ENCODE results near the gene GZMH. TPM values are rescaled to one million over a fixed set of nuclear protein-coding genes. Genes with fewer than 3 reads are reported as not detected.

GZMH gene, protein sequence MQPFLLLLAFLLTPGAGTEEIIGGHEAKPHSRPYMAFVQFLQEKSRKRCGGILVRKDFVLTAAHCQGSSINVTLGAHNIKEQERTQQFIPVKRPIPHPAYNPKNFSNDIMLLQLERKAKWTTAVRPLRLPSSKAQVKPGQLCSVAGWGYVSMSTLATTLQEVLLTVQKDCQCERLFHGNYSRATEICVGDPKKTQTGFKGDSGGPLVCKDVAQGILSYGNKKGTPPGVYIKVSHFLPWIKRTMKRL
- not detected in 2 replicates for total RNA-seq

GRCh38 chr14:24609655-24610344 lies at the start of gene GZMH:
Gene GZMH (minus strand): TSS chr14:24609685. CDS start chr14:24609613, 72 bp downstream.

GRCh38 chr14:24634158-24634557 lies 24.7 kb upstream of the GZMH start, which contains the start of gene GZMB:
Gene GZMB (minus strand): TSS chr14:24634190. CDS start chr14:24634160, 30 bp downstream.

GRCh38 chr14:24576182-24576581 lies 33.3 kb downstream of the GZMH start, which contains the start of gene CTSG:
Gene CTSG (minus strand): TSS chr14:24576250. CDS start chr14:24576223, 27 bp downstream.

Other genes starting within 250 kb of the GZMH start
- 24.3 and 29.6 TPM in 2 replicates for gene NFATC4, start 241.5 kb downstream of the GZMH start, total RNA-seq
- 16.4 and 21.9 TPM in 2 replicates for gene NYNRIN, start 210.7 kb downstream of the GZMH start, total RNA-seq
- gene CBLN3, start 180.0 kb downstream of the GZMH start, total RNA-seq: 0.56 and 1.1 TPM in 2 replicates
- 60.4 and 66.9 TPM in 2 replicates for gene KHNYN, start 179.7 kb downstream of the GZMH start, total RNA-seq
- 17.0 and 34.2 TPM in 2 replicates for gene SDR39U1, start 166.9 kb downstream of the GZMH start, total RNA-seq
- not detected in 2 replicates for gene CMA1, start 101.4 kb downstream of the GZMH start, total RNA-seq
- gene CTSG, start 33.4 kb downstream of the GZMH start, total RNA-seq: not detected in 2 replicates
- gene GZMB, start 24.5 kb upstream of the GZMH start, total RNA-seq: not detected in 2 replicates